ENCODE measurements around the gene MFSD2A. TPM values are rescaled to one million over a fixed set of nuclear protein-coding genes. Genes with fewer than 3 reads are reported as not detected.

MFSD2A gene
- total and polyA plus RNA-seq, 4 donors = 0.37 to 294 (median 171) TPM

GRCh38 chr1:39905172-39905571 is 49.8 kb upstream of the MFSD2A start:
- Histone ChIP-seq H3K27ac (ENCODE audit: low read depth in 1 of 2, low read length in 2 of 2) (no peak overlapping the region), H3K4me3 (ENCODE audit: low read depth in 1 of 3, low read length in 3 of 3) (no peak overlapping the region), H3K27me3 (ENCODE audit: control insufficient read depth in 4 of 4, insufficient read depth in 4 of 4, low read length in 3 of 4) (no peaks in the 10 kb centered on the region), H3K4me1 (ENCODE audit: control insufficient read depth in 4 of 4, insufficient read depth in 4 of 4, low read length in 3 of 4) (peaks cover 0 to 14% (median 5%) of the 10 kb centered on the region in 4 donors), H3K9me3 (ENCODE audit: control insufficient read depth in 4 of 4, low read length in 3 of 4) (no peaks in the 10 kb centered on the region), H3K36me3 (ENCODE audit: control insufficient read depth in 4 of 4, insufficient read depth in 3 of 4, low read depth in 1 of 4, low read length in 3 of 4) (no peaks in the 10 kb centered on the region), H3K9ac (ENCODE audit: low read depth in 1 of 2, low read length in 2 of 2) (no peak overlapping the region)
- no peak for DNase-seq (ENCODE audit: low spot score)
- 76% methylated on average over 4 of the region's 4 CpGs for WGBS
- TF ChIP-seq GABPA (IDR thresholded peaks at IDR 0.05 in 1 of 2, conservative IDR thresholded peaks at IDR 0.05 in 1 of 2) (no peak), HNF4G (IDR thresholded peaks at IDR 0.05) (no peak), NR2F2 (IDR thresholded peaks at IDR 0.05) (no peak), EGR1 (IDR thresholded peaks at IDR 0.05; ENCODE audit: low read depth in 2 of 2) (no peak), SP1 (IDR thresholded peaks at IDR 0.05) (no peak), FOXA2 (IDR thresholded peaks at IDR 0.05) (no peak), ATF3 (IDR thresholded peaks at IDR 0.05) (no peak), YY1 (IDR thresholded peaks at IDR 0.05) (no peak), ZBTB33 (IDR thresholded peaks at IDR 0.05) (no peak), CTCF (IDR thresholded peaks at IDR 0.05; ENCODE audit: low read depth, low read length, missing input control) (no peak)

- no peak overlapping the region for H3K9ac ChIP-seq (ENCODE audit: low read depth in 1 of 2, low read length in 2 of 2)
- no peak overlapping the region for H3K27ac ChIP-seq (ENCODE audit: low read depth in 1 of 2, low read length in 2 of 2)
- no peaks in the 10 kb centered on the region for H3K27me3 ChIP-seq (ENCODE audit: control insufficient read depth in 4 of 4, insufficient read depth in 4 of 4, low read length in 3 of 4)
- H3K4me1 ChIP-seq (ENCODE audit: control insufficient read depth in 4 of 4, insufficient read depth in 4 of 4, low read length in 3 of 4) = no peaks in the 10 kb centered on the region
- no peak for TF ChIP-seq MAX (IDR thresholded peaks at IDR 0.05)
- no peak for TF ChIP-seq RXRA (IDR thresholded peaks at IDR 0.05)
- no peak for TF ChIP-seq HNF4A (conservative IDR thresholded peaks at IDR 0.05)
- no peak for TF ChIP-seq RAD21 (IDR thresholded peaks at IDR 0.05)
- 74% methylated on average over 3 of the region's 3 CpGs for WGBS
- H3K4me3 ChIP-seq (ENCODE audit: low read depth in 1 of 3, low read length in 3 of 3) = no peak overlapping the region
- no peak for DNase-seq (ENCODE audit: low spot score)
- H3K36me3 ChIP-seq (ENCODE audit: control insufficient read depth in 4 of 4, insufficient read depth in 3 of 4, low read depth in 1 of 4, low read length in 3 of 4) = no peaks in the 10 kb centered on the region
- H3K9me3 ChIP-seq (ENCODE audit: control insufficient read depth in 4 of 4, low read length in 3 of 4) = no peaks in the 10 kb centered on the region
Observed at GRCh38 chr1:39907528-39908453, 47.2 kb upstream of the MFSD2A start.

Data from liver (tissue), 9 donors.